Heart left ventricle (tissue), 16 donors: ENCODE data around the gene SLC16A9. TPM values are rescaled to one million over a fixed set of nuclear protein-coding genes. Genes with fewer than 3 reads are reported as not detected.
"Not testable (repeated sequence)": the region's sequence is repeated elsewhere in the genome, so short reads cannot be mapped to it uniquely, and the experiment has no call there.

Source experiments
- ATAC-seq, 4 donors: fragments of 200-7000 bp; cut with Tn5 transposase; one replicate each; pipeline ENCODE4 v1.9.1; 2020 to 2022; ENCODE audit warnings: moderate library complexity in 4 of 4, mild to moderate bottlenecking in 3 of 4, moderate number of reproducible peaks in 1 of 4
- DNase-seq, 5 donors: peaks; one replicate each; pipeline ENCODE4 v3.0.0-alpha.2; 2020
- H3K27ac ChIP-seq, 12 donors: fragments of 200-600 bp; sonication (generic) in 4 of 12; one replicate each; pipeline versions ENCODE4 v1.5.0 to v1.8.0; 2016 to 2022; ENCODE audit warnings: mild to moderate bottlenecking in 2 of 12
- H3K27me3 ChIP-seq, 9 donors: fragments of 200-600 bp; sonication (generic) in 2 of 9; one replicate each; pipeline versions ENCODE4 v1.5.1 to v1.8.0; 2016 to 2022; ENCODE audit warnings: mild to moderate bottlenecking in 3 of 9
- H3K36me3 ChIP-seq, 9 donors: fragments of 200-600 bp; sonication (generic) in 2 of 9; one replicate each; pipeline versions ENCODE4 v1.5.0 to v1.8.0; 2018 to 2022; ENCODE audit warnings: mild to moderate bottlenecking in 2 of 9
- H3K4me1 ChIP-seq, 12 donors: fragments of 200-600 bp; sonication (generic) in 4 of 12; one replicate each; pipeline versions ENCODE4 v1.5.0 to v1.8.0; 2016 to 2022; ENCODE audit warnings: mild to moderate bottlenecking in 3 of 12
- H3K4me3 ChIP-seq, 12 donors: fragments of 200-600 bp; sonication (generic) in 4 of 12; one replicate each; pipeline versions ENCODE4 v1.5.0 to v1.8.0; 2017 to 2022; ENCODE audit warnings: mild to moderate bottlenecking in 9 of 12, moderate library complexity in 4 of 12
- H3K9me3 ChIP-seq, 12 donors: fragments of 200-600 bp; sonication (generic) in 4 of 12; one replicate each; pipeline versions ENCODE4 v1.5.0 to v1.8.0; 2016 to 2022; ENCODE audit warnings: mild to moderate bottlenecking in 1 of 12
- CTCF ChIP-seq, 12 donors: fragments of 200-600 bp; sonication (generic) in 4 of 12; IDR thresholded peaks; one replicate each; pipeline versions ENCODE4 v1.5.0 to v1.8.0; 2018 to 2022; ENCODE audit warnings: antibody characterized with exemption in 12 of 12, mild to moderate bottlenecking in 5 of 12
- POLR2A ChIP-seq, 2 donors: fragments of 450-650 bp; IDR thresholded peaks; one replicate each; pipeline ENCODE4 v1.6.1; 2017; ENCODE audit warnings: antibody characterized with exemption in 2 of 2, mild to moderate bottlenecking in 2 of 2, moderate library complexity in 2 of 2
- WGBS, 4 donors: extraction: QIAGEN DNeasy Blood & Tissue Kit in 2 of 4; methylation state at CpG; one replicate each; pipeline versions ENCODE4 v1.1.5 to v1.1.7; 2013 to 2018; 5-methylcytosine and 5-hydroxymethylcytosine counted together
- intact Hi-C, 10 donors: fragments of 100-400 bp; cut with DNase I; formaldehyde crosslinking; loops; one replicate each; pipeline versions ENCODE4 v1.11.1 to v1.14.2; 2022
- polyA plus RNA-seq, 2 donors: library from polyadenylated mRNA; stranded (reverse); fragments of 200-250 nt; gene quantifications; one replicate each; pipeline ENCODE4 v1.2.3, GENCODE V29; 2013
- total RNA-seq, 9 donors: library from RNA; depleted of rRNA in 2 of 9; stranded (reverse); fragments of >200 nt in 2 of 9; fragmentation: NEBNext Ultra II Directional in 3 of 9; extraction: Animal tissue kit (Norgen Biotek cat#: 25700) in 3 of 9; gene quantifications; one replicate each; pipeline versions ENCODE4 v1.1.0 to v1.2.4, GENCODE V29; 2016 to 2023
- donor health status: ischemic (EF 13 %, LVEDD 7.1; RV severe dilation, severe dysfunction).
- donor health status: healthy with polysubstance abuse.
- donor health status: DM: no; HTN: yes; CAD: no.
- donor health status: DM: no; HTN: no; CAD: no.
- donor health status: ischemic (EF 25% LVEDD 6.9; RV normal size, moderate dysfunction).
- donor health status: ischemic (EF 25% LVEDD 5.7; RV mildly dilated, moderate dysfunction).
- donor health status: healthy.
- donor health status: DM: yes; HTN: yes; CAD: no.
- donor health status: ischemic (EF 35%, LVEDD 5.7; RV mildly dilated, moderate dysfunction).
- donor health status: nonischemic (EF 11% LVEDD 7.7; RV severe dilation, severe dysfunction).
- donor health status: DM: yes; HTN: yes; CAD: no.
- donor health status: PGD.
- donor health status: ischemic (EF 29% LVEDD 5.4; RV normal size, mild dysfunction).
- donor health status: nonischemic (EF 23%, LVEDD 6.1; RV moderate dilation, normal function).

The SLC16A9 gene
- total and polyA plus RNA-seq, 11 donors, result 0.07 to 3.0 (median 0.63) TPM

DNA sequence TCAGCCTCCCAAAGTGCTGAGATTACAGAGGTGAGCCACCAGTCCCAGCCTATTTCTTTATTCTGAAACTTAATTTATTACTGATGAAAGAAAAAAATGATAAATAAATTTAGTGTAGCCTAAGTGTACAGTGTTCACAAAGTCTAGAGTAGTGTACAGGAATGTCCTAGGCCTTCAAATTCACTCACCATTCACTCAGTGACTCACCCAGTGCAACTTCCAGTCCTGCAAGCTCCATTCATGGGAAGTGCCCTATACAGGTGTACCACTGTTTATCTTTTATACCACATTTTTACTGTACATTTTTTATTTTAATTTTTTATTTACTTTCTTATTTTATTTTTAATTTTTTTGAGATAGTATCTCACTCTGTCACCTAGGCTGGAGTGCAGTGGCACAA is 31.4 kb upstream of the SLC16A9 start:
- DNase-seq, result no peak
- Histone ChIP-seq H3K27me3 (no peaks in the 10 kb centered on the region), H3K4me1 (peaks cover 0 to 4% (median 0%) of the 10 kb centered on the region in 12 donors), H3K4me3 (no peak overlapping the region), H3K9me3 (no peaks in the 10 kb centered on the region), H3K27ac (no peak overlapping the region), H3K36me3 (no peaks in the 10 kb centered on the region)
- intact Hi-C loops, result no loop called here
- TF ChIP-seq CTCF (IDR thresholded peaks at IDR 0.05), result no peak
- ATAC-seq, result no peak

DNA sequence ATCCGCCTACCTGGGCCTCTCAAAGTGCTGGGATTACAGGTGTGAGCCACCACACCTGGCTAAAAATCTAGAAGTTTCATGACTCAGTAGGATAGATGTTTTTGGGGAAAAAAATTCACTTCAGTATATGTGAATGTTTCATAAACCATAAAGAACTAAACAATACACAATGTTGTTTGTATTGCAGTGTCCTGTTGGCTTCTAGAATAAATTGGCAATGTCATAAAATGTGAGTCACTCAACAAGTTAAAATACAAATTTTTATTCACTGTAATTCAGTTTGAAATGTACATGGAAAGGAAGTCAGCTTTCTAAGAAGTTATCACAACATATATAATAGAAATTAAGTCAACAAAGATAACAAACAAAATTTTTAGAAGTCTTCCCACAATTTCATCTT is 27.1 kb upstream of the SLC16A9 start:
- TF ChIP-seq POLR2A (IDR thresholded peaks at IDR 0.05) (no peak), CTCF (IDR thresholded peaks at IDR 0.05) (no peak)
- 85 to 91% (median 88%) methylated on average over 1 of the region's 1 CpG for WGBS, 4 donors
- DNase-seq (no peak), ATAC-seq (no peak)
- H3K4me3 ChIP-seq, result no peak overlapping the region
- no peaks in the 10 kb centered on the region for H3K9me3 ChIP-seq
- H3K27me3 ChIP-seq, result no peaks in the 10 kb centered on the region
- H3K27ac ChIP-seq, result no peak overlapping the region
- H3K36me3 ChIP-seq, result no peaks in the 10 kb centered on the region
- intact Hi-C loops, result no loop called here
- no peaks in the 10 kb centered on the region for H3K4me1 ChIP-seq

GRCh38 chr10:59735296-59735695 is 25.6 kb upstream of the SLC16A9 start:
- Histone ChIP-seq H3K9me3 (no peaks in the 10 kb centered on the region), H3K27ac (no peak overlapping the region), H3K27me3 (no peaks in the 10 kb centered on the region), H3K36me3 (no peaks in the 10 kb centered on the region), H3K4me3 (no peak overlapping the region), H3K4me1 (no peaks in the 10 kb centered on the region)
- ATAC-seq, result no peak
- WGBS, 4 donors, result 72 to 75% (median 73%) methylated on average over 1 of the region's 1 CpG
- TF ChIP-seq CTCF (IDR thresholded peaks at IDR 0.05) (no peak), POLR2A (IDR thresholded peaks at IDR 0.05) (no peak)
- intact Hi-C loops, result no loop called here
- no peak for DNase-seq

GRCh38 chr10:59734014-59734462 is 24.4 kb upstream of the SLC16A9 start:
- Histone ChIP-seq H3K4me3 (no peak overlapping the region), H3K36me3 (no peaks in the 10 kb centered on the region), H3K27ac (no peak overlapping the region), H3K27me3 (no peaks in the 10 kb centered on the region), H3K9me3 (no peaks in the 10 kb centered on the region), H3K4me1 (no peaks in the 10 kb centered on the region)
- no peak for ATAC-seq
- DNase-seq, result no peak
- TF ChIP-seq CTCF (IDR thresholded peaks at IDR 0.05) (no peak), POLR2A (IDR thresholded peaks at IDR 0.05) (no peak)
- intact Hi-C loops, result no loop called here
- WGBS, 4 donors, result 56 to 90% (median 75%) methylated on average over 3 of the region's 3 CpGs

DNA sequence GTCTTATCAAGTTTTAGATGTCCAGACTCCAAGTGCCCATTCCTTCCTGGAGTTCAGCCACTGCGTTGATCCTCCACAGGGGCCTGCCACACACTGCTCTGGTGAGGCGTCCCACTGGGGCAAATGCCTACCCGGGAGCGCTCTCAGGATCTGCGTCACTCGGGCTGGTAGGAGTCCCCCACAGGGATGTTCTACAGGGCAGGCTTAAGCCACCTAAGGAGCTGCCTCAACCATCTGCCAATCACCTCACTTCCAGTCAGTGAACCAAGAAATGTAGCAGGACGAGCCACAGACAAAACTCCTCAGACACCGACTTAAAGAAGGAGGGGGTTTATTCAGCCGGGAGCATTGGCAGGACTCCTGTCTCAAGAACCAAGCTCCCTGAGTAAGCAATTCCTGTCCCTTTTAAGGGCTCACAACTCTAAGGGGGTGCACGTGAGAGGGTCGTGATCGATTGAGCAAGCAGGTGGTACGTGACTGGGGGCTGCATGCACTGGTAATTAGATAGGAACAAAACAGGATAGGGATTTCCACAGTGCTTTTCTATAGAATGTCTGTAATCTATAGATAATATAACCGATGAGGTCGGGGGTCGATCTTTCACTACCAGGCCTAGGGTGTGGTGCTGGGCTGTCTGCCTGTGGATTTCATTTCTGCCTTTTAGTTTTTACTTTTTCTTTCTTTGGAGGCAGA is 23.8 kb upstream of the SLC16A9 start:
- H3K27me3 ChIP-seq, H3K4me3 ChIP-seq, DNase-seq, ATAC-seq, intact Hi-C loops, H3K9me3 ChIP-seq, H3K27ac ChIP-seq, H3K4me1 ChIP-seq, H3K36me3 ChIP-seq: not testable (repeated sequence)
- WGBS, 4 donors, result 87 to 96% (median 94%) methylated on average over 14 to 16 of the region's 16 CpGs

GRCh38 chr10:59732849-59733248 is 23.2 kb upstream of the SLC16A9 start:
- H3K4me3 ChIP-seq, H3K9me3 ChIP-seq, ATAC-seq, DNase-seq, H3K36me3 ChIP-seq, H3K4me1 ChIP-seq, H3K27me3 ChIP-seq, intact Hi-C loops, H3K27ac ChIP-seq: not testable (repeated sequence)
- WGBS, 4 donors, result 81 to 96% (median 89%) methylated on average over 4 of the region's 4 CpGs

DNA sequence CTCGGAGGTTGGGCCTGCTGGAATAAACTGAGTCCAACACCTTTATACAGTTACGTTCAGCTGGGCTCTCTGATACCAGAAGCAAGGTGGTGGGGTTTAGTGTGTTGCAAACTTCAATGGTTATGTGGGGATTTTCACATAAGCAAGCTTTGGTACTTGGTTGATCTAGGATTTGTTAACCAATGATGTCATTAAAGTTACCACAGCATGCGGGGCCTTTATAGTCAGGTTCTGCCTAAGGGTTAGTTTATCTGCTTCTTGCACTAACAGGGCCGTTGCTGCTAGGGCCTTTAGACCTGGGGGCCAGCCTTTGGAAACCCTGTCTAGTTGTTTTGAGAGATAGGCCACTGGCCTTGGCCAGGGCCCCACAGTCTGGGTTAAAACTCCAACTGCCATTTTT is 19.5 kb upstream of the SLC16A9 start:
- WGBS, 4 donors, result 83 to 92% (median 86%) methylated on average over 4 of the region's 4 CpGs
- intact Hi-C loops, H3K27ac ChIP-seq, DNase-seq, H3K4me1 ChIP-seq, ATAC-seq, H3K9me3 ChIP-seq, H3K27me3 ChIP-seq, H3K36me3 ChIP-seq, H3K4me3 ChIP-seq: not testable (repeated sequence)
